Caco-2 (cell line): Measurements from ENCODE around the gene NFAT5. TPM values are rescaled to one million over a fixed set of nuclear protein-coding genes. Genes with fewer than 3 reads are reported as not detected.

ENCODE experiments used
- BruUV-seq: library from RNA; stranded (reverse); fragments of 400-500 nt; replicated peaks from 2 replicates; lab custom pipeline; 2021; lab: Mats Ljungman, UMichigan
- CTCF ChIA-PET: fragments of 300-600 bp; sonication (Branson Sonifier 250); formaldehyde crosslinking; loops from one replicate; lab custom pipeline; 2022; ENCODE audit warnings: antibody characterized with exemption; lab: Charles Lee
- POLR2A ChIA-PET: fragments of 300-600 bp; sonication (Branson Sonifier 250); formaldehyde crosslinking; loops from one replicate; lab custom pipeline; 2022; ENCODE audit warnings: antibody characterized with exemption; lab: Charles Lee
- DNase-seq, 2 experiments: peaks; one replicate each; pipeline versions ENCODE4 v3.0.0 to v3.0.0-alpha.2; 2020 to 2022
- H3K27me3 ChIP-seq: replicated peaks from 2 replicates; pipeline ENCODE4 v1.6.0; 2011; ENCODE audit warnings: low read length; ENCODE audit not compliant: control insufficient read depth, insufficient read depth
- H3K36me3 ChIP-seq: 2 replicates; pipeline ENCODE4 v1.5.1; 2011; ENCODE audit warnings: low read length; ENCODE audit not compliant: control insufficient read depth, insufficient read depth
- H3K4me1 ChIP-seq: fragments of 250-450 bp; sonication (Bioruptor Pico); 2 replicates; pipeline ENCODE4 v1.5.1; 2020; ENCODE audit warnings: mild to moderate bottlenecking
- H3K4me3 ChIP-seq: 2 replicates; pipeline ENCODE4 v1.5.1; 2011; ENCODE audit warnings: low read depth, mild to moderate bottlenecking, control low read depth, low read length
- H3K9me3 ChIP-seq: fragments of 250-450 bp; sonication (Bioruptor Pico); 2 replicates; pipeline ENCODE4 v1.5.1; 2020; ENCODE audit warnings: mild to moderate bottlenecking, moderate library complexity
- H3K27ac Mint-ChIP-seq: one replicate; pipeline ENCODE4 v1.8.0; 2022; ENCODE audit warnings: mixed read lengths; ENCODE audit not compliant: unreplicated experiment
- H3K27me3 Mint-ChIP-seq: one replicate; pipeline ENCODE4 v1.8.0; 2022; ENCODE audit warnings: mixed read lengths; ENCODE audit not compliant: insufficient read depth, unreplicated experiment
- H3K36me3 Mint-ChIP-seq: one replicate; pipeline ENCODE4 v1.8.0; 2022; ENCODE audit warnings: mild to moderate bottlenecking, mixed read lengths; ENCODE audit not compliant: insufficient read depth, unreplicated experiment
- H3K4me1 Mint-ChIP-seq: one replicate; pipeline ENCODE4 v1.8.0; 2022; ENCODE audit warnings: low read depth, mixed read lengths; ENCODE audit not compliant: unreplicated experiment
- H3K4me3 Mint-ChIP-seq: one replicate; pipeline ENCODE4 v1.8.0; 2022; ENCODE audit warnings: mild to moderate bottlenecking, moderate library complexity, mixed read lengths; ENCODE audit not compliant: unreplicated experiment
- H3K9me3 Mint-ChIP-seq: one replicate; pipeline ENCODE4 v1.8.0; 2022; ENCODE audit warnings: mixed read lengths; ENCODE audit not compliant: unreplicated experiment
- CTCF ChIP-seq, 2 experiments: fragments of 200-600 bp in 1 of 2; IDR thresholded peaks; 1 replicate in 1 of 2; 2 replicates in 1 of 2; pipeline versions ENCODE4 v1.5.1 to v1.8.0; 2011 to 2022; ENCODE audit warnings: antibody characterized with exemption in 1 of 2, control low read depth in 1 of 2, inconsistent platforms in 1 of 2, low read depth in 1 of 2, low read length in 1 of 2, mild to moderate bottlenecking in 1 of 2, moderate library complexity in 1 of 2; ENCODE audit not compliant: insufficient read depth in 1 of 2, severe bottlenecking in 1 of 2, unreplicated experiment in 1 of 2
- intact Hi-C: fragments of 100-400 bp; cut with micrococcal nuclease; formaldehyde crosslinking; loops from one replicate; pipeline ENCODE4 v1.10.0; 2022; ENCODE audit not compliant: unreplicated experiment
- total RNA-seq: library from RNA; stranded (reverse); gene quantifications from 2 replicates; pipeline ENCODE4 v1.2.3, GENCODE V29; 2022

The NFAT5 gene
- total RNA-seq, 1 experiment from 2014 or later, result 87.6 TPM

- Histone ChIP-seq H3K9me3 (no peaks in the 10 kb centered on the region), H3K4me1 (no peaks in the 10 kb centered on the region), H3K4me3 (no peak overlapping the region), H3K27me3 (no peaks in the 10 kb centered on the region), H3K36me3 (peaks cover 8% of the 10 kb centered on the region)
- Mint-ChIP-seq H3K9me3 (no peaks in the 10 kb centered on the region), H3K36me3 (peaks cover 80% of the 10 kb centered on the region), H3K4me3 (no peak overlapping the region), H3K27me3 (no peaks in the 10 kb centered on the region), H3K4me1 (peaks cover 13% of the 10 kb centered on the region), H3K27ac (no peak overlapping the region)
- CTCF ChIA-PET, result no interaction called here
- POLR2A ChIA-PET, result no interaction called here
- BruUV-seq, result no TSS peak
- no peak for TF ChIP-seq CTCF (IDR thresholded peaks at IDR 0.05; ENCODE audit: insufficient read depth in 1 of 2, low read depth in 1 of 2, low read length in 1 of 2, severe bottlenecking in 1 of 2, unreplicated experiment in 1 of 2)
- intact Hi-C loops, result no loop called here
- no peak for DNase-seq
Observed at GRCh38 chr16:69698404-69698803, 132.6 kb downstream of the NFAT5 start.

GRCh38 chr16:69699915-69700314, 134.1 kb downstream of the NFAT5 start:
- intact Hi-C loops, result no loop called here
- Histone ChIP-seq H3K36me3 (0 out of 2 replicates have a peak, but pooled peaks cover 3% of the 10 kb centered on the region), H3K27me3 (no peaks in the 10 kb centered on the region), H3K9me3 (no peaks in the 10 kb centered on the region), H3K4me3 (no peak overlapping the region), H3K4me1 (no peaks in the 10 kb centered on the region)
- Mint-ChIP-seq H3K27ac (no peak overlapping the region), H3K27me3 (no peaks in the 10 kb centered on the region), H3K9me3 (no peaks in the 10 kb centered on the region), H3K4me3 (no peak overlapping the region), H3K36me3 (peaks cover 78% of the 10 kb centered on the region), H3K4me1 (peaks cover 6% of the 10 kb centered on the region)
- no peak for DNase-seq
- ChIA-PET POLR2A (no interaction called here), CTCF (no interaction called here)
- TF ChIP-seq CTCF (IDR thresholded peaks at IDR 0.05; ENCODE audit: insufficient read depth in 1 of 2, low read depth in 1 of 2, low read length in 1 of 2, severe bottlenecking in 1 of 2, unreplicated experiment in 1 of 2), result no peak
- TSS peak; percentile 0 for BruUV-seq

- DNase-seq, result no peak
- Mint-ChIP-seq H3K36me3 (peaks cover 77% of the 10 kb centered on the region), H3K27me3 (no peaks in the 10 kb centered on the region), H3K9me3 (no peaks in the 10 kb centered on the region), H3K27ac (no peak overlapping the region), H3K4me3 (no peak overlapping the region), H3K4me1 (peaks cover 8% of the 10 kb centered on the region)
- Histone ChIP-seq H3K4me1 (peaks cover 3% of the 10 kb centered on the region), H3K27me3 (no peaks in the 10 kb centered on the region), H3K4me3 (no peak overlapping the region), H3K36me3 (0 out of 2 replicates have a peak, but pooled peaks cover 2% of the 10 kb centered on the region), H3K9me3 (no peaks in the 10 kb centered on the region)
- intact Hi-C loops, result no loop called here
- POLR2A ChIA-PET, result no interaction called here
- no TSS peak for BruUV-seq
- CTCF ChIA-PET, result no interaction called here
- TF ChIP-seq CTCF (IDR thresholded peaks at IDR 0.05; ENCODE audit: insufficient read depth in 1 of 2, low read depth in 1 of 2, low read length in 1 of 2, severe bottlenecking in 1 of 2, unreplicated experiment in 1 of 2), result no peak
Observed at GRCh38 chr16:69701452-69701851, 135.7 kb downstream of the NFAT5 start.
